ENCODE results near the gene LIPC.

DNA sequence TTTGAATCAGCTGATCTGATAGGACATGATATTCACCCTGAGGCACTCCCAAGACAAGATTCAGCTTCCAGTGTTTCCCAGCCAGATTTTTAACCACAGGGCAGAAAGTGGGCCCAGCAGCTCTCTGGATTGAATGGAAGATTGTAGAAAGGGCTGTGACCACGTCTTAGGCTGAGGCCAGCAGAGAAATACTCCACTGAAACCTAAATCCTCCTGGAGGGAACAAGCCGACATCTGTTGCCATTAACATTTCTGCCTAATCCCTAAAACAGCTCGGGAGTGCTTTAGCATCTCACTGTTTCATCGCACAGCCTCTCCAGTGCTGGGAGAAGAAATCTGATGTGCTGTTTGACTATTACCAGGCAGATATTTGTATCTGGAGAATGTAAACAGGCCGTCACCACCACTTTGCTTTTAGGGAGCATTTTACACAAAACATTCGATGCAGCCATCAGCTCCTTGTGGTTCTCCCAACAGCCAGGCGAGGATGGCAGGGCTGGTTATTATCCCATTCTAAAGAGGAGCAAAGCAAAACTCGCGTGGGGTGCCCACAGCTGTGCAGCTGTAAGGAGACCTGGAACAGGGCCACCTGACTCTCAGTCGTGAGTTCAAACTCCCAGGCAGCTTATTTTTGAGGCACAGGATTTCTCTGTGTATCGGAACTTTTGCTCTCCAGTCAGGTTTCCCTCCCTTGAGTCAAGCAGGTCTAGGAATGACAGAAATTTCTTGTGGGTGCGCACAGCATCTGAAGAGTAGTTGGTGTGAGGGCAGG lies 117.4 kb downstream of the LIPC start:
- TF ChIP-seq POLR2A (IDR thresholded peaks at IDR 0.05; ENCODE audit: low read length) (no peak), GATA1 (IDR thresholded peaks at IDR 0.05; ENCODE audit: low read depth, low read length) (no peak)

All from erythroblast (primary cell).